Stimulated activated CD8-positive, alpha-beta memory T cell treated with anti-CD3 and anti-CD28 coated beads, Interleukin-15, amount 100 ng/mL, for 4 hours (primary cell): ENCODE results near the gene MAP4K1.

Source experiments
- DNase-seq, 2 donors: peaks; one replicate each; pipeline ENCODE4 v3.0.0-alpha.2; 2020; ENCODE audit warnings: low read depth in 2 of 2

The MAP4K1 gene

DNA sequence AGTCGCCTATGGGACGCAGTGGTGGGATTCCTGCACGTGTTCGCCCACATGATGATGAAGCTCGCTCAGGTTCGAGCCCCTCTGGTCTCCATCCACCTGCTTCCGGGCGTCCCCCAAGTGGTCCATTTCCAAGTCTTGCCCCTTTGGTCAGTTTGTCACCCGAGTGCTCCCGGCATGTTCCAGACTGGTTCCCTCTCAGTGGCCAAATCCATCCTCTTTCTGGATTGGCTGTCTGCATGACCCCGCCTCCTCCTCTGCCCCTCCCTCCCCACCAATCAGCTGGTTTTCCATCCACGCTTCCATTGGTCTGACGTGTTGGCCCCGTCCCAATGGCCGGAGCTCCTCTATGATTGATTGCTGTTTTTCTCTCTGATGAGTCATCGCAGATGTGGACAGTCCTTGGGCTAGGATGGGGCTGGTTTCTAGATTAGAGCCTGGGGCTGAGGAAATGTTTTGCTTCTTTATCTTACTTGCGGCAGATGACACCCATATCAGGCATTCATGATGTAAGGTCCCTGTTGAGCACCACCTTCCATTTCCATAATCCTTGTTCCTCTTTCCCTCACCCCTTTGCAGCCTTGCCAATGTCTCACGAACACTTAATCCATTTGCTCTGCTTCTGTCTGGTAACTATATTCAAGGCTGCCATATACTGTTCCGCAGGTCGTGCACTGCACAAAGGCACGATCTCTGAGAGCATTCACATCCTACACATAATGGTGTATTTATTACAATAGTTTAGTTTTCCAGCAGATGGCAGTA is 73.8 kb downstream of the MAP4K1 start:
- no peak for DNase-seq

DNA sequence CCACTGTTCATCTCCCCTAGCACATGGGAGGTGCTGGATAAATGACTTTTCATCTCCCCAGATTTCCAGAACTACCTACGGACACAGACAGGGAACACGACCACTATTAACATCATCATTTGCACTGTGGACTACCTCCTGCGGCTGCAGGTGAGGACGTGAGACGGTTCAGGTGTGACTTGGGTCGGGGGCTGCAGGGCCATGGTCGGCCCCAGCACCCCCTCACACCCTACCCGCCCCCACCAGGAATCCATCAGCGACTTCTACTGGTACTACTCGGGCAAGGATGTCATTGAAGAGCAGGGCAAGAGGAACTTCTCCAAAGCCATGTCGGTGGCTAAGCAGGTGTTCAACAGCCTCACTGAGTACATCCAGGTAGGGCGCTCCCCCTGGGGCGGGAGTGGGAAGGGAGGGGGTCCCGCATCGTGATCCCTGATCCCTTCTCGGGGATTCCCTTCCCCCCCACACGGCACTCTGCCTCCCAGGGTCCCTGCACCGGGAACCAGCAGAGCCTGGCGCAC is 74.4 kb downstream of the MAP4K1 start:
- no peak for DNase-seq

DNA sequence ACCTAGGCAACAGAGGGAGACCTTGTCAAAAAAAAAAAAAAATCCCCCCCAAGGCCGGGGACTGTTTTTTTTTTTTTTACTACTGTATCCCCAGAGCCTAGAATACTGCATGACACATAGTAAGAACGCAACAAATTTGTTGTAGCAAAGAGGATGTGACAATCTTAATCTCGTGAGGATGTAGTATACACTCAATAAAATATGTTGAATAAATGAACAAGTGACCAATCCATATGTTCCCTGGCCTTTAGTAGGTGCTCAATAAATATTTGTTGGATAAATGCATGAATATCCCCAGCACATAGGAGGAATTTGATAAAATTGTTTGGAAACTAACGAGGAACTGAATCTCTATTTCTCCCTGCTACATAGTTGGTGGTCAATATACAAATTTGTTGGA is 75.7 kb downstream of the MAP4K1 start:
- DNase-seq = no peak

DNA sequence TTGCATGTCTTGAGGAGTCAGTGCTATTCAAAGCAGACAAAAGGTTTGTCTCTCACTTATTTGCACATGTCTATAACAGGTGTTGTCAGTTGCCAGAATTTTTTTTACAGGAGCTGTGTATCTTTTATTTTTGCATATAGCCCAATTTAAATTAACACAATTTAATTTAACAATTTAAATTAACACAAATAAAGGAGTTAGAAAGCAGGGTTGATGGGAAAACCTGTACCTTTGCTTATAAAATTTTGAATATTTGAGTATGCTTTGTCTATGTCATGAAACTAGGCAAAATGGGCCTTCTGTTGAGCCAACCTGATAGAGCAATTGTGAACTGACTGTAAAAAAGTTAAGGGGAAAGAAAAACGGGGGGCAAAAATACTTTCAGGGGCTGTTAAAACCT is 78.0 kb downstream of the MAP4K1 start:
- no peak for DNase-seq

DNA sequence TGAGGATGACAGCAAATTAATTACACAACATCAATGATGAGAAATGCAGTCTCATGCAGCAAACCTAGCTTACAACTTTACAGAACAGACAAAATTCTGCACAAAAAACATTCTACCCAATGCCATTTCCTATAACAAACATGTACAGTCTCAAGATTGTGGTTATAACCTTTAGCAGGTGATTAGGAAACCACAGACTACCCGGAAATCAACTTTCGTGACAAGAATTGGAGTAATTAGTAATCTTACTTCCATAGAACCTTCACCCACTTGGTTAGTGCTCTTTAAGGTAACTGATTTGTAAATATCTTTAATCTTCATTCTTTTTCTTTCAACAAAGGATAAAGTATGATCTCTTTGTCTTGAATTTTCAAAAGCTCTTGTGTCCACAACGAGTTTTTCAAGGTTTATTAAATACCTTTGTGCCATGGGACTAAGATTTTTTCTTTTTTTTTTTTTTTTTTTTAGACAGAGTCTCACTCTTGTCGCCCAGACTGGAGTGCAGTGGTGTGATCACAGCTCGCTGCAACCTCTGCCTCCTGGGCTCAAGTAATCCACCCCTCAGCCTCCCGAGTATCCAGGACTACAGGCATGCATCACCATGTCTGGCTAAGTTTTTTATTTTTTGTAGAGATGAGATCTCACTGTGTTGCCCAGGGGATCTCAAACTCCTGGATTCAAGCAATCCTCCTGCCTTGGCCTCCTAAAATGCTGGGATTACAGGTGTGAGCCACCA is 78.8 kb downstream of the MAP4K1 start:
- no peak for DNase-seq

DNA sequence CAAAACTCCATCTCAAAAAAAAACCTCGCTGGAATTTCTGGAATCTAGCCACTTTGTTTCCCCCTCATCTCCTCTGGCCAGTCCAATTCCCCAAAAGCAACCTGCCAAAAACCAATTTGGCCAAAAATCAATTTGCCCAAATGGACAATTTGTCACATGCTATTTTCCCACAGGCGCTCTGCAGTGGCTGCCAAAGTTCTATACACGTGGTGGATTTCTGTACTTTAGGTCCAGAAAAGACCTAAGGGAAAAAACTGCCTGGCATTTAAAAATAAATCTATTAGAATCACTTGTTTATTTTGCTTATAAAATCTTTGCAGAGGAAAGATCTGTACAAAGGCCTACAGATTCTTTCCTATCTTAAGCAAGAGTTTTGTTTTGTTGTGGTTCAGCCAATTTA is 79.4 kb downstream of the MAP4K1 start:
- DNase-seq = no peak
